ENCODE results near the gene USP25.

Gene USP25

GRCh38 chr21:15729674-15730483 lies at the start of gene USP25:
TSS of gene USP25 (plus strand) at chr21:15729982. CDS start at chr21:15730394, 412 bp downstream.
- peak; percentile 85 for DNase-seq

DNA sequence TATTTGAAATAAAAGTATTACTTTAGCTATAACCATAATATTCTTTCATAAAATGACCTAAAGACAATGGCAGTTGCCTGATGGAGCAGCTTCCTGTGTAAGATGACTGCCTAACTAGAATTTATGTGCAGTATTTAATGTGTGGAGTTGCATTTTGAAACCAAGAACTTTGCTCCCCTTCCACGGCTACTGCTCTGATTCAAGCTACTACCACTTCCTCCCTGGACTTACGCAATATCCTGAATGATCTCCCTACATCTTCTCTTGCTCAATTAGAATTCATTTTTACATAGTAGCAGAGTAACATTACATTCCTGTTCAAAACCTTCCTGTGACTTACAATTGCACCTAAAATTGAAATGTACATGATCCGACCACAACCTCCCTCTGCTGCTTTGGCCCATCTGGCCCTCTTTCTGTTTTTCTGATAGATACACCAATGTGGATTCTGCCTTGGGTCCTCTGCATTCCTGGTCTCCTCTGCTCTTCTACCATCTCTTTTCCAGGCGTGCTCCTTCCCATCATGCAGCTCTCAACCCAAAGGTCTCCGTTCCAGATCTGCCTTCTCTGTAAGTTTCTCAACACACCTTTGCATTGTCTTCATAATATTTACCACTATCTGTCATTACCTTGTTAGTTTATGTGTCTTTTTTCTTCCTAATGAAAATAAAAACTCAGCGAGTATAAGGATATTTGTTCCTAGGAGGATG lies 47.4 kb upstream of the USP25 start:
- DNase-seq = no peak

DNA sequence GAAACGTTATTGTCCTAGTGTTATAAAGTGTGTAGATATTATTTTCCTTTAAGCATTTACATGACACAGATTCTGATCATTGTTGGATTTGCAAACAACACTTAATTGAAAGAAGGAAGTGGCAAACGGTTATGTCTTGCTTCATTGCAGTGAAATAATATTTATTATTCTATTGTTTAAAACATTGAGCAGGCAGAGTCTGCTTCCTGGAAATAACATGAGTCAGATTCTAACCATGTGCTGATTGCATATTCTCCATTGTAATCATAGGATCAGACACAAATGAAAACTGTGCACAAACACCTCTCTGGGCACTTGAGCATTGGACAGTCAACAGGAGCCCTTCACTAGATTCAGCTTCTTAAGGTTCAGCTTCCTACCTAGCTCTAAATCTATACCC lies 46.8 kb upstream of the USP25 start:
- DNase-seq = no peak

- DNase-seq = no peak
These were observed 43.3 kb upstream of the USP25 start for GRCh38 chr21:15686506-15686905.

DNA sequence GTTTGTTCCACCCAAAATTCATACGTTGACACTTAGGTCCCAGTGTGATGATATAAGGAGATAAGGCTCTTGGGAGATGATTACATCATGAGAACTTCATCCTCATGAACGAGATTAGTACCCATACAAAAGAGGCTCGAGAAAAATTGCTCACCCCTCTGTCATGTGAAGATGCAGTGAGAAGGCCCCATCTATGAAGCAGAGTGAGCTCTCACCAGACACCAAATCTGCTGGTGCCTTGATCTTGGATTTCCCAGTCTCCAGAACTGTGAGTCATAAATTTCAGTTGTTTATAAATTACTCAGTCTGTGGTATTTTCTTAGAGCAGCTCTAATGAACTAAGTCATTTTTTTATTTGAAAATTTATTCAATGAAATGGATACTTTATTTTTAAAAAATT lies 42.6 kb upstream of the USP25 start:
- no peak for DNase-seq

GRCh38 chr21:15688016-15688415 lies 41.8 kb upstream of the USP25 start:
- DNase-seq = no peak

GRCh38 chr21:15688809-15689208 lies 41.0 kb upstream of the USP25 start:
- no peak for DNase-seq

GRCh38 chr21:15692711-15693110 lies 37.1 kb upstream of the USP25 start:
- DNase-seq = no peak

DNA sequence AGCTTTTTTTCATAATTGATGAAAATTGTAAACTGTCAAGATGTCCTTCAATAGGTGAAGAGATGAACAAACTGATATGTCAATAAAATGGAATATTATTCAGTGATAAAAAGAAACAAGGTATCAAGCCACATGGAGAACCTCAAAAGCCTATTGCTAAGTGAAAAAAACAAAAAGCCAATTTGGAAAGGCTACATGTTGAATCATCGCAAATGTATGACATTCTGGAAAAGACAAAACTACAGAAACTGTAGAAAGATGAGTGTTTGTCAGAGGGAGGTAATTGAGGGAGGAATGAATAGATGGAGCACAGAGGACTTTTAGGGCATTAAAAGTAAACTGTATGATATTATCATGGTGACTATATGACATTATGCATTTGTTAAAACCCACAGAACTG lies 34.5 kb upstream of the USP25 start:
- no peak for DNase-seq

DNA sequence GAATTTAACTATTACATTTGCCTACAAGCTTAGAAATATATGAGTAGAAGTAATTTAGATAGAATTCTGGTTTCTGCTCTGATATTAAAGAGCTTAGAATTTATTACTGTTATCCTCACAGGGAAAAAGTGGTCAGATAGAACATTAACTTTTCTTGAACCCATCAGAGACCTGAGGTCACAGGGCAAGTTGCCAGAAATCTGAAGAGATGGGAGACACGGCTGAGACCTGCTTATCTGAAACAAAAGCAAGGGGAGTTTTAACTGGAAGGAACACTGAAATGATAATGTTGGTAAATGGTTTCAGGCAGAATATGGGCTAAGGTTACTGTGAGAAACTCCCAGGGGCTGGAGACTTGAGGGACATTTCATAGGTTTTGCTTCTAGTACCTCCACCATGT lies 28.0 kb upstream of the USP25 start:
- no peak for DNase-seq

GRCh38 chr21:15703932-15704331 lies 25.9 kb upstream of the USP25 start:
- no peak for DNase-seq

DNA sequence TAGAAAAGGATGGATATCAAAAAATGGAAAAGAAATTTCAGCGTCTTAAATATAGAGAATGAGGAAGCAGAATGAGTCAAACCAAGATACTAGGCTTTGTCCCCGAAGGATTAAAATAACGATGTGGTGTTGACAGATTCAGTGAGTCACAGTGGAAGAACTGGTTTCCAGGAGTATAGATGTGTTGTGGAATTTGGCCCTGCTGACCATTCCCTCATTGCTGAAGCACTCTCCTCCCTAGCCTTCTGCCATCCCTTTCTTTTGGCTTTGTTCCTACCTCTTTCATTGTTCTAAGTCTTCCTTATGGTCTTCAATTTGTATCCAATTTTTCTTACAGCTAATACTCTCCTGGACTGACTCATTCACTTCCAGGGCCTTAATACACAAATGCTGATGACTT lies 23.1 kb upstream of the USP25 start:
- DNase-seq = no peak

- DNase-seq = no peak
These were observed 16.4 kb upstream of the USP25 start for GRCh38 chr21:15713412-15713811.

- DNase-seq = no peak
These were observed 11.1 kb upstream of the USP25 start for GRCh38 chr21:15718711-15719110.

DNA sequence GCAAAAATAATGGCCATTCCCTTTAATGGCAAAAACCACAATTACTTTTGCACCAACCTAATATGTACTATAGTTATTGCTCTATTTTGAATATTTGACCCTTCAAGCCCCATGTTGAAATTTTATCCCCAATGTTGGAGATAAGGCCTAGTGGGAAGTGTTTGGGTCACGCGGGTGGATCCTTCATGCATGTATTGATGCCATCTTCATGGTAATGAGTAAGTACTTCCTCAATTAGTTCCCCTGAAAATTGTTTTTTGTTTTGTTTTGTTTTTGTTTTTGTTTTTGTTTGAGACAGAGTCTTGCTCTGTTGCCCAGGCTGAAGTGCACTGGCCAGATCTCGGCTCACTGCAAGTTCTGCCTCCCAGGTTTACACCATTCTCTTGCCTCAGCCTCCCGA lies 9.8 kb upstream of the USP25 start:
- no peak for DNase-seq

DNA sequence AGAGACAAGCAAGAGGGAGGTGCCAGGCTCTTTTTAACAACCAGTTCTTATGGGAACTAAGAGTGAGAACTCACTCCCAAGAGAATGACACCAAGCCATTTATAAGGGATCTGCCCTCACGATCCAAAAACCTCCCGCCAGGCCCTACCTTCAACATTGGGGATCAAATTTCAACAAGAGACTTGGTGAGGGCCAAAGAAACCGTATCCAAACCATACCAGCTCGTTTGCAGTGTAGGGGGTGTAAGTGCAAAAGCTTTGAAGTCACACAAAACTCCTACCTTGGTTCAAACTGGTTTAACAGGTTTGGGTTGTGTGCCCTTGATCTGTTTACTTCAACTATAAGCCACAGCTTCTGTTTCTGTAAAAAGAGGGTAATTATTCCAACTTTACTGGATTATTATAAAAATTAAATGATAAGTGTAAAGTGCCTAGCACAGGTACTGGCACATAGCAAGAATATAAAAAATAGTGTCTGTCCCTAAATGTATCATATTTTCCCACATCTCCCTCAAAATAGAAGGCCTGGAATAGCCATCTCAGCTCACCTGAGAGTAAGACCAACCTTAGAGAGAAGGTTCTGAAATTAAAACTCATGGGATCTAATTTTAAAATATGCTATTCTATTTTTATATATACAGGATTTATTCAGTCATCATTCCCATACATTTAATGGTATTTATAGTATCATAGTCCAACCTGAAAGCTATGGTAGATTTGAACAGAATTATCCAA lies 7.0 kb upstream of the USP25 start:
- DNase-seq = no peak

- DNase-seq = no peak
These were observed 3.8 kb upstream of the USP25 start for GRCh38 chr21:15725949-15726348.

GRCh38 chr21:15728046-15728445 lies 1.7 kb upstream of the USP25 start:
- no peak for DNase-seq

DNA sequence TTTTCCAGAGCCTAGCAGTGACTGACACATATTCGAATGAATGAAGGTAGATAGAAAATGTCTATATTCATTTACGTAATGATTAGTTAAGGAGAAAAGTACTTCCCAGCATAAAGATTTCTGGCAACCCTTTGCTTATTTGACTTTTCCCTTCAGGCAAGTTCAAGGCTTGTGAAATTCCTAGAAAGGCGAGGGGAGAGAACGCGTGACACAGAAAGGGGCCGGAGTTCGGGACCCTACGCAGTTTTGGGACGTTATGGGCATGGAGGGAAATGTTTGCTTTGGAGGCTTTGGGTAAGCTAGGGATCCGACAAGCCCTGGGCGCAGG lies 472 bp upstream of the USP25 start:
- DNase-seq = no peak

- DNase-seq = no peak
These were observed 881 bp downstream of the USP25 start for GRCh38 chr21:15730484-15731242.

- no peak for DNase-seq
These were observed 1.4 kb downstream of the USP25 start for GRCh38 chr21:15731243-15731613.

DNA sequence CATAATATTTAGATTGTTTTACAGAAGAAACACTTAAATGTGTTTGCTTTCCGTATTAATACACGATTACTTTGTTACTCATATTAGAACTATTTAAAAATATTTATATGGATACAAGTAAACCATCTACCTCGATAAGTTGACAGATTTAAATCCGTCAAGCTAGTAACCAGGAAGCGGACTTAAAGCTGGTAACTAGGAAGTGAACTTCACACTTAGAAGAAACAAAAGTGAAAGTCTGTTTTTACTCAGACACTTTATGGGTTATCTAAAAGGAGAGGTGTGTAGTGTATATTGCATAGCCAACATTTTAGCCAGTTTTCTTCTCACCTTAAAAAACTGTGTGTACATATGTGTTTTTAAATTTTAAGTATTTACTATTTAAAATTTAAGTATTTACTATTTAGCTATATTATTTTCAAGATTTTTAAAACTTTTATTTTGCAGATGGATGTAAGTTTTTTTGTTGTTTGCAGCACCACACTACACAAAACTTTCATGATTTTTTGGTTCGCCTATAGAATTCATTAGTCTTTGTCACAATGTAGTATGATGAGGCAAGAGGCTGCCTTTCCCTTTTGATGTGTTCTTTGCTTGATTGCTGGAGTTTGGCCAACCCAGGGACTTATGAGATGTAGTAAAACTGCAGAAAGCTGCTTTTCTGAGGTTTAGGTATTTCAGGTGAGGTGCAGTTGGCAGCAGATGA lies 2.7 kb downstream of the USP25 start:
- no peak for DNase-seq

DNA sequence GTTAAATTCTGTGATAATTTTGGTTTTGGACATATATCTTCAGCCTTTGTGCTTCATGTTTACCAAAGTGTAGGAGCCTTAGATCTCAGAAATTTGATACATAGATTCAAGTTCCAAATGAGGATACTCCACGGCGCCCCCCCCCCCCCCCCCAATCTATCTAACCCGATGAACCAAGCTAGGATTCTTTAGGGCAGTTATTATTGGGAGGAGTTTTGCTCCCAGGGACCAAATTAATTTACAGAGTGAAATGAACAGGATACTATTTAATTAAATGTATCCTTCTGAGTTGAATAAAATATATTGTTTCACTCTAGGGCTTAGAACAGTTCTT lies 3.2 kb downstream of the USP25 start:
- DNase-seq = no peak

Measured in activated naive CD4-positive, alpha-beta T cell treated with Interleukin-2 at 50 U/mL for 16 hours (primary cell).